ENCODE measurements around the gene PNPLA6.

DNA sequence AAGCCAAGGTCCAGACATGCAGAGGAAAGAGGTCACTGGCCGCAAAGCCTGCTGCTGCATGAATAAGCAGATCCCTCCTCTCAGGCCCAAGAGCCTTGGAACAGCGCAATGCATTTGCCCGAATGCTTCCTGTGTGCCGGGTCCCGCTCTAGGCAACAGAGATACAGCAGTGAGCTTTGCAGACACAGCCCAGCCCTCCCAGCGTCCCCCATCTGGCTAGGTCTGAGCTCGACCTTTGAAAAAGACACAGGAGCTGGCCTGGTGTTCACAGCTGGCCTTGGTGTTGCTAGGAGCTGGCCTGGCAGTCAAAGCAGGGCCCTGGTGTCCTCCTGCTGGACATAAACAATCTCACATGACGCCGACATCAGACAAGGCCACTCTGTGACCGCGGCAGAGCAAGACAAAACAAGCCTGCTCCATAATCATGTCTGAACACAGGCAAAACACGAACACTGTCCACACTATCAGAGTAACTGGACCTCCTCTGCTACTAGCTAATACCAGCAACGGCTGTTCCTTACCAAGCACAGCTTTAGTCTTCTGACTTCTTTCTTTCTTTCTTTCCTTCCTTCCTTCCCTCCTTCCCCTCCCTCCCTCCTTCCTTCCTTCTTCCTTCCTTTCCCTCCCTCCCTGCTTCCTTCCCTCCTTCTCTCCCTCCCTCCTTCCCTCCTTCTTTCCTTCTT lies 41.0 kb upstream of the PNPLA6 start:
- TF ChIP-seq EZH2 (IDR thresholded peaks at IDR 0.05; ENCODE audit: borderline replicate concordance), result no peak
- TF ChIP-seq, protein P1, sequence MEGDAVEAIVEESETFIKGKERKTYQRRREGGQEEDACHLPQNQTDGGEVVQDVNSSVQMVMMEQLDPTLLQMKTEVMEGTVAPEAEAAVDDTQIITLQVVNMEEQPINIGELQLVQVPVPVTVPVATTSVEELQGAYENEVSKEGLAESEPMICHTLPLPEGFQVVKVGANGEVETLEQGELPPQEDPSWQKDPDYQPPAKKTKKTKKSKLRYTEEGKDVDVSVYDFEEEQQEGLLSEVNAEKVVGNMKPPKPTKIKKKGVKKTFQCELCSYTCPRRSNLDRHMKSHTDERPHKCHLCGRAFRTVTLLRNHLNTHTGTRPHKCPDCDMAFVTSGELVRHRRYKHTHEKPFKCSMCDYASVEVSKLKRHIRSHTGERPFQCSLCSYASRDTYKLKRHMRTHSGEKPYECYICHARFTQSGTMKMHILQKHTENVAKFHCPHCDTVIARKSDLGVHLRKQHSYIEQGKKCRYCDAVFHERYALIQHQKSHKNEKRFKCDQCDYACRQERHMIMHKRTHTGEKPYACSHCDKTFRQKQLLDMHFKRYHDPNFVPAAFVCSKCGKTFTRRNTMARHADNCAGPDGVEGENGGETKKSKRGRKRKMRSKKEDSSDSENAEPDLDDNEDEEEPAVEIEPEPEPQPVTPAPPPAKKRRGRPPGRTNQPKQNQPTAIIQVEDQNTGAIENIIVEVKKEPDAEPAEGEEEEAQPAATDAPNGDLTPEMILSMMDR (IDR thresholded peaks at IDR 0.05; ENCODE audit: poor library complexity), result no peak

Measured in hepatocyte (in vitro differentiated cells).